ENCODE measurements around the gene HYDIN.
"Not testable (repeated sequence)": the region's sequence is repeated elsewhere in the genome, so short reads cannot be mapped to it uniquely, and the experiment has no call there.

The HYDIN gene

GRCh38 chr16:70984675-70985074, 245.8 kb downstream of the HYDIN start:
- not testable (repeated sequence) for DNase-seq

GRCh38 chr16:70968332-70968731, 262.2 kb downstream of the HYDIN start:
- not testable (repeated sequence) for DNase-seq

- DNase-seq, result not testable (repeated sequence)
Measured at GRCh38 chr16:70960169-70960568, 270.4 kb downstream of the HYDIN start.

GRCh38 chr16:70954922-70955321, 275.6 kb downstream of the HYDIN start:
- not testable (repeated sequence) for DNase-seq

- not testable (repeated sequence) for DNase-seq
Measured at GRCh38 chr16:70953824-70954223, 276.7 kb downstream of the HYDIN start.

GRCh38 chr16:70943551-70943950, 287.0 kb downstream of the HYDIN start:
- DNase-seq, result not testable (repeated sequence)

- DNase-seq, result not testable (repeated sequence)
Measured at GRCh38 chr16:70939690-70940359, 290.7 kb downstream of the HYDIN start.

- not testable (repeated sequence) for DNase-seq
Measured at GRCh38 chr16:70936781-70937525, 293.6 kb downstream of the HYDIN start.

- DNase-seq, result not testable (repeated sequence)
Measured at GRCh38 chr16:70935325-70935724, 295.2 kb downstream of the HYDIN start.

GRCh38 chr16:70933746-70934145, 296.8 kb downstream of the HYDIN start:
- not testable (repeated sequence) for DNase-seq

GRCh38 chr16:70930757-70931156, 299.8 kb downstream of the HYDIN start:
- not testable (repeated sequence) for DNase-seq

- peak; percentile 7 for DNase-seq
Measured at GRCh38 chr16:70922164-70922563, 308.4 kb downstream of the HYDIN start.

- DNase-seq, result not testable (repeated sequence)
Measured at GRCh38 chr16:70920661-70921060, 309.9 kb downstream of the HYDIN start.

GRCh38 chr16:70888208-70888607, 342.3 kb downstream of the HYDIN start:
- DNase-seq, result not testable (repeated sequence)

GRCh38 chr16:70884652-70885051, 345.9 kb downstream of the HYDIN start:
- DNase-seq, result not testable (repeated sequence)

GRCh38 chr16:70882311-70882710, 348.2 kb downstream of the HYDIN start:
- DNase-seq, result not testable (repeated sequence)

GRCh38 chr16:70877895-70878294, 352.6 kb downstream of the HYDIN start:
- not testable (repeated sequence) for DNase-seq

- not testable (repeated sequence) for DNase-seq
Measured at GRCh38 chr16:70876442-70876841, 354.1 kb downstream of the HYDIN start.

- not testable (repeated sequence) for DNase-seq
Measured at GRCh38 chr16:70864698-70865097, 365.8 kb downstream of the HYDIN start.

GRCh38 chr16:70861996-70862395, 368.5 kb downstream of the HYDIN start:
- DNase-seq, result peak; percentile 4

- DNase-seq, result not testable (repeated sequence)
Measured at GRCh38 chr16:70851299-70851698, 379.2 kb downstream of the HYDIN start.

GRCh38 chr16:70823498-70824118, 406.9 kb downstream of the HYDIN start:
- not testable (repeated sequence) for DNase-seq

- not testable (repeated sequence) for DNase-seq
Measured at GRCh38 chr16:70822734-70823133, 407.8 kb downstream of the HYDIN start.

- DNase-seq, result not testable (repeated sequence)
Measured at GRCh38 chr16:70818088-70818487, 412.4 kb downstream of the HYDIN start.
